ENCODE measurements around the gene CRADD. TPM values are rescaled to one million over a fixed set of nuclear protein-coding genes. Genes with fewer than 3 reads are reported as not detected.

CRADD gene
- total RNA-seq, 1 donor = 12.5 TPM

GRCh38 chr12:93758801-93759373 lies 81.7 kb downstream of the CRADD start:
- H3K4me3 ChIP-seq (ENCODE audit: low read depth, low read length) = no peak overlapping the region
- no peak for TF ChIP-seq CTCF (IDR thresholded peaks at IDR 0.05; ENCODE audit: insufficient read depth, low read depth, low read length)
- DNase-seq (ENCODE audit: low read depth) = no peak

GRCh38 chr12:93759512-93760081 lies 82.4 kb downstream of the CRADD start:
- no peak for TF ChIP-seq CTCF (IDR thresholded peaks at IDR 0.05; ENCODE audit: insufficient read depth, low read depth, low read length)
- H3K4me3 ChIP-seq (ENCODE audit: low read depth, low read length) = no peak overlapping the region
- DNase-seq (ENCODE audit: low read depth) = no peak

GRCh38 chr12:93760275-93760875 lies 83.2 kb downstream of the CRADD start:
- DNase-seq (ENCODE audit: low read depth) = no peak
- H3K4me3 ChIP-seq (ENCODE audit: low read depth, low read length) = no peak overlapping the region
- no peak for TF ChIP-seq CTCF (IDR thresholded peaks at IDR 0.05; ENCODE audit: insufficient read depth, low read depth, low read length)

GRCh38 chr12:93762059-93762719 lies 85.0 kb downstream of the CRADD start:
- H3K4me3 ChIP-seq (ENCODE audit: low read depth, low read length) = no peak overlapping the region
- TF ChIP-seq CTCF (IDR thresholded peaks at IDR 0.05; ENCODE audit: insufficient read depth, low read depth, low read length) = no peak
- peak; percentile 78 for DNase-seq (ENCODE audit: low read depth)

GRCh38 chr12:93762912-93763553 lies 85.9 kb downstream of the CRADD start:
- TF ChIP-seq CTCF (IDR thresholded peaks at IDR 0.05; ENCODE audit: insufficient read depth, low read depth, low read length) = no peak
- H3K4me3 ChIP-seq (ENCODE audit: low read depth, low read length) = no peak overlapping the region
- no peak for DNase-seq (ENCODE audit: low read depth)

GRCh38 chr12:93763746-93764147 lies 86.6 kb downstream of the CRADD start:
- TF ChIP-seq CTCF (IDR thresholded peaks at IDR 0.05; ENCODE audit: insufficient read depth, low read depth, low read length) = peak; percentile 5
- DNase-seq (ENCODE audit: low read depth) = no peak
- no peak overlapping the region for H3K4me3 ChIP-seq (ENCODE audit: low read depth, low read length)
